HepG2 (cell line): Measurements from ENCODE around the gene INHBB. TPM values are rescaled to one million over a fixed set of nuclear protein-coding genes. Genes with fewer than 3 reads are reported as not detected.

Experiments
- RFX5 ChIP-seq: IDR thresholded peaks from 2 replicates; pipeline ENCODE4 v1.6.1; 2011; ENCODE audit warnings: low read depth, low read length, improper control_type of control experiment
- SUZ12 ChIP-seq: fragments of 150-350 bp; IDR thresholded peaks from 2 replicates; pipeline ENCODE4 v1.6.1; 2014; ENCODE audit warnings: low read depth, low read length
- ZBTB40 ChIP-seq, 2 experiments: fragments of 450-650 bp in 1 of 2; sonication (generic) in 1 of 2; formaldehyde crosslinking in 1 of 2; IDR thresholded peaks; 2 replicates each; pipeline versions ENCODE4 v1.6.1 to v1.8.0; 2016 to 2022; ENCODE audit warnings: antibody characterized with exemption in 1 of 2, mild to moderate bottlenecking in 1 of 2, missing genetic modification reagents in 1 of 2
- ZNF530 ChIP-seq: sonication (generic); formaldehyde crosslinking; IDR thresholded peaks from 2 replicates; pipeline ENCODE4 v1.5.0; 2020; ENCODE audit warnings: low read depth, mild to moderate bottlenecking, missing genetic modification reagents
- ZNF792 ChIP-seq: IDR thresholded peaks from 2 replicates; pipeline ENCODE4 v1.6.1; 2016
- polyA plus RNA-seq, 8 experiments: library from polyadenylated mRNA; depleted of rRNA in 3 of 8; stranded (reverse) in 7 of 8; unstranded in 1 of 8; fragments of >200 nt; fragmentation: Illumina TruSeq in 4 of 8; extraction: Trizol in 4 of 8; gene quantifications; 2 replicates each; pipeline versions ENCODE4 v1.2.1 to v1.2.3, GENCODE V29; 2011 to 2016; ENCODE audit warnings: low read depth in 4 of 8, missing spikeins in 1 of 8, mixed read lengths in 1 of 8; ENCODE audit not compliant: insufficient read depth in 1 of 8
- total RNA-seq, 5 experiments: library from RNA; depleted of rRNA; stranded (reverse); fragments of >200 nt; fragmentation: Illumina TruSeq; extraction: Trizol; gene quantifications; 2 replicates each; pipeline ENCODE4 v1.2.3, GENCODE V29; 2016; ENCODE audit warnings: low read depth in 1 of 5

The INHBB gene
- total and polyA plus RNA-seq, 2 of the 13 experiments (the other 11 are each of a cell fraction or from before 2014, with no cell fraction given), result 0.20 to 1.7 TPM

GRCh38 chr2:120346667-120347358 is 877 bp downstream of the INHBB start (continued):
- TF ChIP-seq ZBTB40 (IDR thresholded peaks at IDR 0.05), result no peak
- TF ChIP-seq ZBTB40 (CRISPR knock-in tag; IDR thresholded peaks at IDR 0.05), result 0 out of 2 replicates have a peak, but pooled peaks have one; percentile 12
- no peak for TF ChIP-seq ZNF530
- TF ChIP-seq ZNF792 (CRISPR knock-in tag), result no peak
- TF ChIP-seq RFX5, result no peak
- no peak for TF ChIP-seq SUZ12
